Keratinocyte (primary cell): ENCODE measurements around the gene GPR31. TPM values are rescaled to one million over a fixed set of nuclear protein-coding genes. Genes with fewer than 3 reads are reported as not detected.

ENCODE experiments used
- DNase-seq: peaks from one replicate; pipeline ENCODE4 v3.0.0-alpha.2; 2011; ENCODE audit warnings: low read depth, missing footprints, low spot score
- FAIRE-seq: peaks from 2 replicates; lab custom pipeline; 2011; peaks lifted over from hg19 to GRCh38; lab: Jason Lieb, UNC
- H2AFZ ChIP-seq: 2 replicates; pipeline ENCODE4 v1.6.0; 2012; ENCODE audit warnings: low read length, control low read depth, inconsistent platforms; ENCODE audit not compliant: control insufficient read depth
- H3K27ac ChIP-seq: 2 replicates; pipeline ENCODE4 v1.5.1; 2011; ENCODE audit warnings: low read length; ENCODE audit not compliant: control insufficient read depth, insufficient read depth
- H3K27me3 ChIP-seq: 3 replicates; pipeline ENCODE4 v1.6.0; 2011; ENCODE audit warnings: low read length; ENCODE audit not compliant: control insufficient read depth, insufficient read depth; ENCODE audit errors: extremely low read depth
- H3K36me3 ChIP-seq, 2 experiments: 2 replicates in 1 of 2; 3 replicates in 1 of 2; pipeline ENCODE4 v1.5.1; 2011; ENCODE audit warnings: low read length in 2 of 2, mild to moderate bottlenecking in 1 of 2; ENCODE audit not compliant: control insufficient read depth in 2 of 2, insufficient read depth in 2 of 2; ENCODE audit errors: extremely low read depth in 1 of 2
- H3K4me1 ChIP-seq: 3 replicates; pipeline ENCODE4 v1.5.1; 2011; ENCODE audit warnings: low read length; ENCODE audit not compliant: control insufficient read depth, insufficient read depth; ENCODE audit errors: extremely low read depth
- H3K4me2 ChIP-seq: 3 replicates; pipeline ENCODE4 v1.6.0; 2011; ENCODE audit warnings: low read depth, low read length; ENCODE audit not compliant: control insufficient read depth, insufficient read depth; ENCODE audit errors: extremely low read depth
- H3K4me3 ChIP-seq, 3 experiments: fragments of 200-600 bp in 1 of 3; sonication (generic) in 1 of 3; 2 replicates in 2 of 3; 3 replicates in 1 of 3; pipeline ENCODE4 v1.5.1; 2011 to 2016; ENCODE audit warnings: low read length in 3 of 3, mild to moderate bottlenecking in 3 of 3, control low read depth in 2 of 3, inconsistent platforms in 1 of 3, low read depth in 1 of 3, mixed read lengths in 1 of 3, mixed run types in 1 of 3, moderate library complexity in 1 of 3; ENCODE audit not compliant: control insufficient read depth in 2 of 3, insufficient read depth in 2 of 3; ENCODE audit errors: extremely low read depth in 1 of 3
- H3K79me2 ChIP-seq: 2 replicates; pipeline ENCODE4 v1.6.0; 2012; ENCODE audit warnings: low read length; ENCODE audit not compliant: control insufficient read depth, insufficient read depth
- H3K9ac ChIP-seq: 3 replicates; pipeline ENCODE4 v1.6.0; 2011; ENCODE audit warnings: low read length; ENCODE audit not compliant: control insufficient read depth, insufficient read depth; ENCODE audit errors: extremely low read depth
- H3K9me1 ChIP-seq: 3 replicates; pipeline ENCODE4 v1.6.0; 2011; ENCODE audit warnings: low read length; ENCODE audit not compliant: control insufficient read depth, insufficient read depth; ENCODE audit errors: extremely low read depth
- H3K9me3 ChIP-seq: 2 replicates; pipeline ENCODE4 v1.5.1; 2012; ENCODE audit warnings: low read depth, low read length; ENCODE audit not compliant: control insufficient read depth
- H4K20me1 ChIP-seq: 3 replicates; pipeline ENCODE4 v1.6.0; 2011; ENCODE audit warnings: low read length; ENCODE audit not compliant: control insufficient read depth, insufficient read depth; ENCODE audit errors: extremely low read depth
- EZH2 ChIP-seq: IDR thresholded peaks from one replicate; pipeline ENCODE4 v1.6.1; 2012; ENCODE audit warnings: inconsistent platforms, mild to moderate bottlenecking, low read length, moderate library complexity
- dilution Hi-C: fragments of 300-500 bp; cut with MboI; formaldehyde crosslinking; loops from one replicate; pipeline ENCODE4 v1.7.0; 2020; ENCODE audit warnings: low sequenced_read_pairs; ENCODE audit not compliant: extremely low pct_ligation_motif_present
- polyA plus RNA-seq, 5 experiments: library from polyadenylated mRNA; depleted of rRNA in 3 of 5; stranded (reverse) in 3 of 5; stranded (forward) in 1 of 5; unstranded in 1 of 5; fragments of >200 nt; gene quantifications; 1 replicate in 1 of 5; 2 replicates in 3 of 5; 3 replicates in 1 of 5; pipeline versions ENCODE4 v1.2.1 to v1.2.3, GENCODE V29; 2011 to 2012; ENCODE audit warnings: missing spikeins in 2 of 5, low read depth in 1 of 5, low replicate concordance in 1 of 5
- TF ChIP-seq, protein P1 (sequence below), 3 experiments: IDR thresholded peaks in 1 of 3; conservative IDR thresholded peaks in 1 of 3; optimal IDR thresholded peaks in 1 of 3; 2 replicates in 2 of 3; 3 replicates in 1 of 3; pipeline versions ENCODE3 to v1.5.1; 2011; ENCODE audit warnings: low read length in 3 of 3, mild to moderate bottlenecking in 3 of 3, moderate library complexity in 2 of 3, control low read depth in 1 of 3, inconsistent platforms in 1 of 3; ENCODE audit not compliant: insufficient read depth in 2 of 3; ENCODE audit errors: extremely low read depth in 1 of 3

Gene GPR31
- polyA plus RNA-seq, 1 donor (not counting 4 experiments of a cell fraction or from before 2014, with no cell fraction given) = not detected

DNA sequence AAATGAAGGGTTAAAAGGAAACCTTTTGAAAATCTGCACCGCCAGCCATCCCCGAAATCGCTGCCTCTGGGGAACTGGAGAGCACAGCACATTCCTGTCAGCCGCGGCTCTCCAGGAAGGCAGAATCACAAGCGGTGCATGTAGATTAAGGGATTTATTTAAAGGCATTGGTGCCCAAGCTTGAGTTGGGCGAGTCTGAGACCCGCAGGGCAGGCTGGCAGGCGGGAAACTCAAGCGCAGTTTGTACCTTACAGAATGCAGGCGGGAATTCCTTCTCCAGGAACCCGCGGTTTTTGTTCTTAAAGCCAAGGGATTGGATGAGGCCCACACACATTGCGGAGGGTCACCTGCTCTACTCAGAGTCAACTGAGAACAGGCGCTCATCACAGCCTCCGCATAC, 10.8 kb downstream of the GPR31 start:
- Histone ChIP-seq H3K4me1 (no peaks in the 10 kb centered on the region), H3K9ac (no peak overlapping the region), H3K9me1 (no peaks in the 10 kb centered on the region), H4K20me1 (no peaks in the 10 kb centered on the region), H3K4me2 (no peak overlapping the region), H3K27ac (no peak overlapping the region), H3K36me3 (no peaks in the 10 kb centered on the region), H3K27me3 (peaks cover 8% of the 10 kb centered on the region), H3K4me3 (no peak overlapping the region), H2AFZ (no peak overlapping the region), H3K9me3 (no peaks in the 10 kb centered on the region), H3K79me2 (no peaks in the 10 kb centered on the region)
- dilution Hi-C loops = no loop called here
- DNase-seq = no peak
- TF ChIP-seq, protein P1, sequence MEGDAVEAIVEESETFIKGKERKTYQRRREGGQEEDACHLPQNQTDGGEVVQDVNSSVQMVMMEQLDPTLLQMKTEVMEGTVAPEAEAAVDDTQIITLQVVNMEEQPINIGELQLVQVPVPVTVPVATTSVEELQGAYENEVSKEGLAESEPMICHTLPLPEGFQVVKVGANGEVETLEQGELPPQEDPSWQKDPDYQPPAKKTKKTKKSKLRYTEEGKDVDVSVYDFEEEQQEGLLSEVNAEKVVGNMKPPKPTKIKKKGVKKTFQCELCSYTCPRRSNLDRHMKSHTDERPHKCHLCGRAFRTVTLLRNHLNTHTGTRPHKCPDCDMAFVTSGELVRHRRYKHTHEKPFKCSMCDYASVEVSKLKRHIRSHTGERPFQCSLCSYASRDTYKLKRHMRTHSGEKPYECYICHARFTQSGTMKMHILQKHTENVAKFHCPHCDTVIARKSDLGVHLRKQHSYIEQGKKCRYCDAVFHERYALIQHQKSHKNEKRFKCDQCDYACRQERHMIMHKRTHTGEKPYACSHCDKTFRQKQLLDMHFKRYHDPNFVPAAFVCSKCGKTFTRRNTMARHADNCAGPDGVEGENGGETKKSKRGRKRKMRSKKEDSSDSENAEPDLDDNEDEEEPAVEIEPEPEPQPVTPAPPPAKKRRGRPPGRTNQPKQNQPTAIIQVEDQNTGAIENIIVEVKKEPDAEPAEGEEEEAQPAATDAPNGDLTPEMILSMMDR (optimal IDR thresholded peaks at IDR 0.05 in 1 of 3, IDR thresholded peaks at IDR 0.05 in 1 of 3, conservative IDR thresholded peaks at IDR 0.05 in 1 of 3; ENCODE audit: extremely low read depth in 1 of 3, insufficient read depth in 2 of 3, low read length in 3 of 3) = no peak
- no peak for TF ChIP-seq EZH2
- no peak for FAIRE-seq

DNA sequence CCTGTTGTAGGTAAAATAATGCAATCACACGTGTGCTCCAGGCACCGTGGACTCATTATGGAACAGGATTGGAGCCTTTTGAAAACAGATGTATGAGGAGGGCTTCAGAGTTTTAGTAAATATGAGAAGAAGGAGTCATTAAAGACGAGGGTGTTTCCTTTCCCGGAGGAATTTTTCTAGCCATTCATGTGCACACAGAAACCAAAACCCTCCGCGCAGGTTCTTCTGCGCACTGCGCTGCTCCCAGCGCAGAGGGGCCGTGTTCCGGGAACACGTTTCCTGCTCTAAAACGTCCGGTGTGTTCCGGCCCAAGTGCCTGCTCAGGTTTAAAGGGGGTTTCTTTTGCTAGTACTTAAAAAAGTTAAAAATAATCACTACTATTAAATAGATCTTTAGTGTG, 11.6 kb downstream of the GPR31 start:
- Histone ChIP-seq H3K36me3 (no peaks in the 10 kb centered on the region), H3K9me1 (no peaks in the 10 kb centered on the region), H3K79me2 (no peaks in the 10 kb centered on the region), H3K4me2 (no peak overlapping the region), H3K4me3 (no peak overlapping the region), H2AFZ (no peak overlapping the region), H3K9me3 (no peaks in the 10 kb centered on the region), H3K4me1 (no peaks in the 10 kb centered on the region), H3K27me3 (peaks cover 8% of the 10 kb centered on the region), H4K20me1 (no peaks in the 10 kb centered on the region), H3K9ac (no peak overlapping the region), H3K27ac (no peak overlapping the region)
- FAIRE-seq (no peak), DNase-seq (no peak)
- TF ChIP-seq, protein P1 (optimal IDR thresholded peaks at IDR 0.05 in 1 of 3, IDR thresholded peaks at IDR 0.05 in 1 of 3, conservative IDR thresholded peaks at IDR 0.05 in 1 of 3; ENCODE audit: extremely low read depth in 1 of 3, insufficient read depth in 2 of 3, low read length in 3 of 3) = no peak
- TF ChIP-seq EZH2 = no peak
- dilution Hi-C loops = no loop called here
